KG1 (cell line): Measurements from ENCODE around the gene KIFC3.
"Not testable (repeated sequence)": the region's sequence is repeated elsewhere in the genome, so short reads cannot be mapped to it uniquely, and the experiment has no call there.

Experiments used
- DNase-seq: peaks from one replicate; lab custom pipeline; 2025; lab: John Stamatoyannopoulos, UW

KIFC3 gene

DNA sequence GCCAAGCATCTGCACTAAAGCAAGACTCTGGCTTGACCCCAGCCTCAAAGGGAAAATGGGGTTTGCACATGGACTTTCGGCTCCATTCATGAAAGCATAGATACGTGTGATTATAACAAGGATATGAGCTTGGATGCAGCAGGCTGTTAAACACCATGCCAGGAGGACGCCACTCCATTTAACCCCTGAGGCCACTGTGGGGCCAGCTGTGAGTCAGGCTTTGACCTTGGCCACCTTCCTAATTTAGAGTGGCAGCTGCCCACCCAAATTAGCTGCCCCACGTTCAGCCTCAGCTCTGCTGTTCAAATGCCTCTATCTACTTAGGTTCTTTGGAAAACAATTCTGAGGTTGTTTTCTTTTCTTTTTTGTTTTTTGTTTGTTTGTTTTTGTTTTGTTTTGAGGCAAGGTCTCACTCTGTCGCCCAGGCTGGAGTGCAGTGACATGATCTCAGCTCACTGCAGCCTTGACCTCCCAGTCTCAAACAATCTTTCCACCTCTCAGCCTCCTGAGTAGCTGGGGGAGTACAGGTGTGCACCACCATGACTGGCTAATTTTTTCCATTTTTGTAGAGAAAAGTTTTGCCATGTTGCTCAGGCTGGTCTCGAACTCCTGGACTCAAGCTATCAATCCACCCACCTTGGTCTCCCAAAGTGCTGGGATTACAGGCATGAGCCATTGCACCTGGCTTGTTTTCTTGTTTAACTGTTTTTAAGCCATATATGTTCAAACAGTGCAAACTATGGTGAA is 23.2 kb upstream of the KIFC3 start:
- no peak for DNase-seq

DNA sequence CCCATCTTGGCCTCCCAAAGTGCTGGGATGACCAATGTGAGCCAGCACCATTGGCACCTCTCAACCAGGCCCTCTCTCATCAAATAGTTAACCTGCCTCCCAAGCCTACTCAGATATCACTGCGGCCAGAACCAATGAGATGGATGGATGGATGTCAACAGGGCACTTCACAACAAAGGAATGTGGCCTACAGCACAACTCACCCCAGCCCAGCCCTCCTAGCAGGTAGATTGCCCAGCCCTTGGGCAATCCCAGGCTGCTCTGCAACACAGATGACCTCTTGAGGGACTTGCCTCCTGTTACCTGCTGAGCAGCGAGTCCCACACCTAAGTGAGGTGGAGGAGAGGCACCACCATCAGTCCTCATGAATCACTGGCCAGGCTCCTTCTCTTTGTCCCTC is 22.6 kb upstream of the KIFC3 start:
- no peak for DNase-seq

DNA sequence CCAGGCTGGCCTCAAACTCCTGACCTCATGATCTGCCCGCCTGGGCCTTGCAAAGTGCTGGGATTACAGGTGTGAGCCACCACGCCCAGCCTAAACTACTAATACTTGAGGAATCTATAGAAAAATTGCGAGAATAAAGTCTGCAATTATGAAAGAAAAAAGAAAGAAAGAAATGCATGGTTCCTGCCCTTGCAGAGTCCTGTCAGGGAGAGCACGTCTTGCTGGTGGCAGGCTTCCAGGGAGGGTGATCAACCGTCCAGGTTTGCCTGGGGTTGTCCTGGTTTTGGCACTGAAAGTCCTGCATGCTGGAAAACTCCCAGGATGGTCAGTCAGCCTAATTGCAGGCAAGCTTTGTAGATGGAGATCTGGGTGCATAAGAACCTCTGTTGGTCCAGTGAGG is 21.5 kb upstream of the KIFC3 start:
- no peak for DNase-seq

DNA sequence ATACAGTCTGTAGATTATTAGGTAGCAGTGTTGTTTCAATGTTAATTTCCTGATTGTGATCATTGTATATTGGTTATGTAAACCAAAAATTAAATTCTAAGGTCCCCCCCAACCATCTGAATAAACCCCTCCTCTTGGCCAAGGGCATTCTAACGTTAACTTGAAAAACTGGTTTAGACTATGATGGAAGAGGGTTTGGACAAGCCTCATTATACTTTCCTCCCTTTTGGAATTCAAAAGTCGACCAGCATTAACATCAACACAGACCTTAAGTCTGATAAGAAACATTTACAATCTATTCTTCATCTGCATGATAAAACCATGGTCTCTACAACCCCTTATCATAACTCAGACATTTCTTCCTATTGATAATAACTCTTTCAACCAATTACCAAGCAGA is 20.6 kb upstream of the KIFC3 start:
- DNase-seq, result no peak

DNA sequence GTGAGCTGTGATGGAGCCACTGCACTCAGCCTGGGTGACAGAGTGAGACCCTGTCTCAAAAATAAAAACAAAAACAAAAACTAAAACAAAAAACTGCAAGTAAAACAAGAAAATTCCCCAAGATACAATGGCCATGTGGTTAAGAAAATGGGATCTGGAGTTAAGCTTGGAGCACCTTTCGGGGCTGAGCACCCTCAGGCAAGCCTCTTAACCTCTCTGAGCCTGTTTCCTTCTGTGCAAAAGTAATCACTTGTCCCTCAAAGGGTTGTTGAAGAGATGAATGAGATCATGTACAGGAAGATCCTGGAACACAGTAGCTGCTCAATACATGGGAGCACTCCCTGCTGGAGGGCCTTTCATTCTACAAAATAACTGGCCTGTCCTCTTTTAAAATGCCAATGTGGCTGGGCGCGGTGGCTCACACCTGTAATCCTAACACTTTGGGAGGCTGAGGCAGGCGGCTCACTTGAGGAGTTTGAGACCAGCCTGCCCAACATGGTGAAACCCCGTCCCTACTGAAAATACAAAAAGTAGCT is 19.8 kb upstream of the KIFC3 start:
- DNase-seq, result no peak

DNA sequence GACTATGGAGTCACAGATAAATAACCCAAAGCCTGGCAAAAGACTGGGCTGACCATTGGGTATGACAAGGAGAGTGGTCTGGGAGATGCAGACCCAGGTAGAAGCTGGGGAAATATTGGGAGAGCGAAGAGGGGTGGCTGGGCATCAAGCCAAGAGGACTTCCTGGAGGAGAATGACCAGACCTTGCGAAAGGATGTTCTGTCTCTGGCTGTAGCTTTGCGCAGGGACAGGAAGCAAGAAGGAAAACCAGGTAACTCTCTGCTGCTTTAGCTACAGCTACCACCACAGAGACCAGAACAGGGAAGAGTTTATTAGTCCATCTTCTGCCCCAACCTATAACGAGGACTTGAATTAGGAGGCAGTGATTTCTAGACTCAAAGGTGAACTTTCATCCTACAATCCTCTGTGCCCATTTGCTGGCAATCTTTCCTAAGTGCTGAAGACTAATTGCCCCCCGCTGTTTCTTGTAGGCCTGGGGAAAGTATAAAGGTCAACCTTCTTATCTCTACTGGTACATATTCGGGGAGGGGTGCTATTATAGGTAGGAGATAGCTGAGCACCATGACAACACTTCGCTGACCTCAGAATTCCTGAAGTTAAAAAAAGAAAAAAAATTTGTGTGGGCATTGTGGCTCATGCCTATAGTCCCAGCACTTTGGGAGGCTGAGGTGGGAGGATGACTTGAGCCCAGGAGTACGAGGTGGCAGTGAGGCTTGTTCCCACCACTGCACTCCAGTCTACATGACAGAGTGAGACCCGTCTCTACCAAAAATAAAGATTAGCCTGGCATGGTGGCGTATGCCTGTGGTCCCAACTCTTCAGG is 19.1 kb upstream of the KIFC3 start:
- DNase-seq, result no peak

DNA sequence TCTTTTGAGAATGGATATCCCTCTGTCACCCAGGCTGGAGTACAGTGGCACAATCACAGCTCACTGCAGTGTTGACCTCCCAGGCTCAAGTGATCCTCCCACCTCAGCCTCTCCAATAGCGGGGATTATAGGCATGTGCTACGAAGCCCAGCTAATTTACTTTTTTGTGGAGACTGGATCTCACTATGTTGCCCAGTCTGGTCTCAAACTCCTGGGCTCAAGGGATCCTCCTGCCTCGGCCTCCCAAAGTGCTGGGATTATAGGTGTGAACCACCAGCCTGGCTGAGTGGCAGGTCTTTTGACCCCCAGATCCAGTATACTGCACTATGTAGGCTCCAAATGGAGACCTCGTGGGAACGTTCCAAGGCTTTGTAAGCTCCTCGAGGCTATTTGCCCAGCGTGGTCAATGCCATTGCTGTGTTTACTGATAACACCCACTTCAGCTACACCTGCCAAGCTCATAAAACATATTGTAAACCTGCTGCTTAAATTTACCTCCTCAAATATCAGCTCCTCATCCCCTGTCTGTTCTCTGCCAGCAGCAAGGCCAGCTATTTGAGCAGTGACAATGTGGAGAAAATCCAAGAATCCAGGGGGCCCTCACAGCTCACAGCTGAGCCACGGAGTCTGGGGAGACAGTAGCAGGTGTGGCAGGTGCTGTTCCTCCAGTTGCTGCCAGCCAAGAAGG is 16.2 kb upstream of the KIFC3 start:
- DNase-seq, result no peak

DNA sequence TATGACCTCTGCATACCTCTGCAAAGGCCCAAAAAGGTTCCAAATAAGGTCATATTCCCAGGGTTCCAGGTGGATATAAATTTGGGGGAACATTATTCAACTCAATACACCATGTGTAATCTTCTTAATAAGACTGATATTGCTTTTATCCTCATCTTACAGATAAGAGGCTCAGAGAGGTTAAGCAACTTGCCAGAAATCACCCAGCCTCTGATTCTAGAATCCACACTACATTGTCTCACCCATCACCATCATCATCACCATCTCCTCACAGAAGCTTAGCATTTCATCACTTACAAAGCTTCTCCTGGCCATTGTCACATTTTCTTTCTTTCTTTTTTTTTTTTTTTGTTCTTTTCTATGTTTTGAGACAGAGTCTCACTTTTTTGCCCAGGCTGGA is 15.4 kb upstream of the KIFC3 start:
- DNase-seq, result no peak

DNA sequence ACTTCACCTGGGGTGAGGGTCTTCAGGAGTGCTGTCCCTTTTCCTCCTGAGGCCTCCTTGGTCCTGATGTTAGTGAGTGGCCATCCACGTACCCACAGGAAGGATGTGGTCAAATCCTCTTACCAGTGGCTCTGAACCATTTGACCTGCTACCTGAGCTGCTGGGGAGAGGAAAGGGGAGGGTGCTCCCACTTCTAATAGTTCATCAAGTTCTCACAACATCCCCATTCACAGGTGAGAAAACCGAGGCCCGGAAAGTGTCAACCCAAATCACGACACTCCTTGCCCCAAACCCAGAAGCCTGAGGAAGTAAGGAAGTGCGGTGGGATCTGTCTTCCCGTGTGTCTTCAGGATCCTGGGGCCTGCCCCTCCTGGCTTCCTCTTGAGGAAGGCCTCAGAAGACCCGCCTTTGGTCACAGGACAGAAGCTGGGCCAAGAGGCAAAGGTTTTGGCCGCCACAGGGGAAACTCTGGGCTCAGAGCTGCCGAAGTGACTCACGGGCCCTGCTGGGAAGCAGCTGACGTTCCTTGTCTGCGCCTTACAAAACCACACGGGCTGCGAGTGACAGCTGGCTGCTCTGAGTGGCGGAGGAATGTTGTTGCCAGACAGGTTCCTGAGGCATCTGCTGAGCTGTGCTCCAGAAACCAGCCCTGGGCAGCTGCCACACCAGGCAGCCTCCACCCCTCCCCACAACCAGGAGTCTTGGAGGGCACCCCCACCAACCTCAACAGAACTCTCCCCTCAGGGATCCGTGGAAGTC is 13.9 kb upstream of the KIFC3 start:
- peak; percentile 52 for DNase-seq

DNA sequence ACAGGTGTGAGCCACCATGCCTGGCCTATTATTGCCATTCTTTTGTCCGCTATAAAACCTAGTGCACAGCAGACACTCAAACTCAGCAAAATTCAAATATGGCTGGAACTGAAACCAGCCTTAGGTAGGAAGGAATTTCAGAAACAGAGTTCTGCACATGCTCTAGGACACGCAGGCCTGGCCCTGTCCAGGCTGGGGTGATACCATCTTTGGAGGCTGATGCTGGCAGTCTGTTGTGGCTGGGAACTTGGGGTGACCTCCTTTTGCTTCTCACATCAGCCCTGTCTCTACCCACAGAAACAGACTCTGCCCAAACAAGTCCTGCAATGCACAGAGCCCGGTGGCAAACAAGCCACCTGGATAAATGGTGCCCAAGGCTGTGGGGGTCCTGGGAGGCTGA is 12.6 kb upstream of the KIFC3 start:
- no peak for DNase-seq

DNA sequence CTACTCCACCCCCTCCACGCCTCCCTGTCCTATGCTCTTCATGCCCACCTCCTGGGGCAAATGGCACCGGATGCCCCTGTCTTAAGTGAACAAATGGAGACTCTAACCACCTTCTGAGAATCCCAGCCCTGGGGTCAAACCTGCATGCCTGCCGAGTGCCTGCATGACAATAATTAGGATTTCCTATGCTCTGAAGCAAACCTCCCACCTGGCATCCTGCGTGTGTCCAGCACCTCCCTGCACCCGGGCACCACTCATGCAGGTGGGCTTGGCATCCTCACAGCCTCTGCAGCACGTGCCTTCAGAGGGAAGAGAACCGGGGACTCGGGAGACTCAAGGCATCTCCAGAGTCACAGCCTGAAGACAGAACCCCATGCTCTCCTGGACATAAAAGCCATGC is 11.2 kb upstream of the KIFC3 start:
- no peak for DNase-seq

DNA sequence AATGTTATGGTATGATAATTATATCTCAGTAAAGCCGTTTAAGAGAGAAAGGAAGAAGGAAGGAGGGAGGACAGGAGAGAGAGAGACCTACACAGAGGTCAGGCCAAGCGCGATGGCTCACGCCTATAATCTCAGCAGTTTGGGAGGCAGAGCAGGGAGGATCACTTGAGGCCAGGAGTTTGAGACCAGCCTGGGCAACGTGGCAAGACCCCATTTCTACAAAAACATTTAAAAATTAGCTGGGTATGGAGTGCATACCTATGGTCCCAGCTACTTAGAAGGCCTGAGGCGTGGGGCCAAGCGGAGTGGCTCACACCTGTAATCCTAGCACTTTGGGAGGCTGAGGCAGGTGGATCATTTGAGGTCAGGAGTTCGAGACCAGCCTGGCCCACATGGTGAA is 9.0 kb upstream of the KIFC3 start:
- DNase-seq, result not testable (repeated sequence)

DNA sequence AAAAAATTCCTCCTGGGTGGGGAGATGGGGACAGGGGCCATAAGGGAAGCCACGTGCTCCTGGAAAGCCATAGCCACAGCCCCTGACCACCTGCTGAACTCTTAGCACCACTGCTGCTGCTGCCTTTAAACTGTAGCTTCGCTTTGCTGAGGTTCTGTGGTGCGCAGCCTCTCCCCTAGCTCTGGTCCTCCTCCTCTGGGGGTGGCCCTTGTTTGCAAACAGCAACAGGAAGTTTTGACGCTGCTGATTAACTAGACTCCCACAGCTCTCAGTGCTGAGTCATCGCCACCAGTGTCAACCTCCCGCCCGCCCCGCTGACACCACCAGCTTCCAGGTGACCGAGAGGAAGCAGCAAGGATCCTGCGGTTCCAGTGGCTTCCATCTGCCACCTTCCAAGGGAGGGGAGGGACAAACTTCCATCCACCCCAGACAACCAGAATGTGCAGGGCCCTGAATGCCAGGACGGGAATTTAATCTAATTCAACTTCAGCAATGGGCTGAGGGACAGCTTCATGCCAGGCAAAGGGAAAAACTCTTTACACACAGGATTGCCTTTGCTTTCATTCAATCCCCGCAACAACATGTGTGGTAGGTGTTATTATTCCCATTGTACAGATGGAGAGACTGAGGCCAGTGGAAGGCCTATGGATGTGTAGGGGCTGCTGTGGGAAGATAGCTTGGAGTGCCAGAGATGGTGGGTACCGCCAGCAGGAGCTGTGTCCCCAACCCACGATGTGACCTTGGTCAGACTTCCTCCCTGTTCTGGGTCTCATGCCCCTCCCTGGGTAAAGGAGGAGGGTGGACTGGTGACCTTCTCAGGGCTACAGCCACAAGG is 8.1 kb upstream of the KIFC3 start:
- peak; percentile 88 for DNase-seq

DNA sequence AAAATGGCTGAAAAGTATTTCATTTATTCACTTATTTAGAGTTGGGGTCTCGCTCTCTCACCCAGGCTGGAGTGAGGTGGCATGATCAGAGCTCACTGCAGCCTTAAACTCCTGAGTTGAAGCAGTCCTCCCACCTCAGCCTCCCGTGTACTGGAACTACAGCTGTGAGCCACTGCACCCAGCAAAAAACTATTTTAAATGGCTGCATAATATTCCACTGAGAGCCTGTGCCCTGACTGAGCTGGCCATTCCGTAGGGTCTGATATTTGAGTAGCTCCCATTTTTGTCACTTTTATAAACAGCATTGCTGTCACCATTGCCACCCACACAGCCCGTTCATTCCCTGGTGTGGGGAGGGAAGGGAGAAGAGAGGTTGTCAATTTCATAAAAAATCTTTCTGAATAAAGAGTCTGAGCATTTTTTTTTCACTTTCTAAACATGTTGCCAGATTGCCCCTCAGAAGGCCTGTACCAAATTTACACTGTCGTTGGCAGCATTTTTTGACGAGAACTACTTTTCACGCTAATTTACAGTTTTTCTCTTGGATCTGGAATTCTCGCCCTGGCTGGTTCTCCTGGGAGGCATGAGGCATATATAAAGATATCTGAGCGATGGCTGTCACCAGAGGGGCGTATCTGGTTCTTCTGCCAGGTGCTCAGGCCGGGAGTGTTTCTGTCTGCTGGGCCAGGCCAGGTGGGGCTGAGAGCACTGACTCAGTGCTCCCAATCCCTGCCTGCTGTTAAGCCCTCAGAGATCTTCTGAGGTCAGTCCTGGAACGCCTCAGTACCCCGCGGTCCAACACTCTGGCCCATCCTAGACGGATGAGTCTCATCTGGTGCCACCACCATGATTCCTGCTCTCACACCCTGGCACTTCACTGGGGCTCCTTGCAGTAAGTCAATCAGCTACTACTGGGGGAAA is 7.2 kb upstream of the KIFC3 start:
- no peak for DNase-seq

DNA sequence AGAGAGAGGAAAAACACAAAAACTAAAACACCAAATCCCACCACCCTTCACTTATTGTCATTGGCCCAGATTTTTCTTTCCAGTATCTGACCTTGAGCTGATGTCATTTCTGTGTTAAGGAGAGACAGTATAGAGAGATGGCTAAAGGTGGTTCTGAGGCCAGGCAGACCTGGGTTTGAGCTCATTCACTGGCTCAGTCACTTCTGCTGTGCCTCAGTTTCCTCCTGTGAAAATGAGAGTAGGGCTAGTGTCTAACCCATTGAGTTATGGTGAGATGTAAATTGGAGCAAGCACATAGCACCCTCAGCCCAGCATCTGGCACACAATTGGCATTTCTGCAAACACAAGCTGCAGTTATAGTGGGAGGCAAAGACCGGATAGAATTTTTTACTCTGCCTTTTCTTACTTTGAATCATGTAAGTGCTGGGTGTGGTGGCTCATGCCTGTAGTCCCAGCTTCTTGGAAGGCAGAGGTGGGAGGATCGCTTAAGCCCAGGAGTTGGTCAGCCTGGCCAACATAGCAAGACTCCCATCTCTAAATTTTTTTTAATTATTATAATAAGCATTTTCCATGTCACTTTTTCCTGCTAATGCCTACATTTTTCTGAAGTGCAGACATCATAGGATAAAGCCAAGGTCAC is 6.4 kb upstream of the KIFC3 start:
- DNase-seq, result no peak

DNA sequence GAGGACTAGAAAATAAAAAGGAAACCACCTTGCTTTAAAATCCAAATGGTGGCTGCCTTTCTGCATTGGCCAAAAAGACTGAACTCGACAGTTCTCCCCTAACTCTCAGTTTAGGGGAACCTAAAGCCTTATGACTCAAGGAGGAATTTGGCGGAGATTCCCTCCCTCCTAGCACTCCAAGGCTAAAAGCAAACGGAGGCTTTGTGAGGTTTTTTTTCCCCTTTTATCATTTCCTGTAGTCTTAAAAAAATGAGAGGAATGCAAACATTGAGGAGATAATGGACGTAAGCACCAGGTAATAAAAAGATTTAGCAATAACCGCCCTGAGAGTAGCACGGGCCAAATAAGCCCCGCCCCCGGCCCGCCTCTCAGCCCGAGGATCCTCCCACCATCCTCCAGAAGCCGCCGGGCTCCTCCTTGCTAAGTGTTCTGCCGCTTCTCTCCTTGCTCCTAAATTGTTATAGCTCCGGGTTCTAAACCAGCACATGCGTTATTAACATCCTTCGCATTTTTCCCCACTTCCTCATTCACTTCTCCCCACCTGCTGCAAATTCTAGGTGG is 5.8 kb upstream of the KIFC3 start:
- DNase-seq, result no peak

DNA sequence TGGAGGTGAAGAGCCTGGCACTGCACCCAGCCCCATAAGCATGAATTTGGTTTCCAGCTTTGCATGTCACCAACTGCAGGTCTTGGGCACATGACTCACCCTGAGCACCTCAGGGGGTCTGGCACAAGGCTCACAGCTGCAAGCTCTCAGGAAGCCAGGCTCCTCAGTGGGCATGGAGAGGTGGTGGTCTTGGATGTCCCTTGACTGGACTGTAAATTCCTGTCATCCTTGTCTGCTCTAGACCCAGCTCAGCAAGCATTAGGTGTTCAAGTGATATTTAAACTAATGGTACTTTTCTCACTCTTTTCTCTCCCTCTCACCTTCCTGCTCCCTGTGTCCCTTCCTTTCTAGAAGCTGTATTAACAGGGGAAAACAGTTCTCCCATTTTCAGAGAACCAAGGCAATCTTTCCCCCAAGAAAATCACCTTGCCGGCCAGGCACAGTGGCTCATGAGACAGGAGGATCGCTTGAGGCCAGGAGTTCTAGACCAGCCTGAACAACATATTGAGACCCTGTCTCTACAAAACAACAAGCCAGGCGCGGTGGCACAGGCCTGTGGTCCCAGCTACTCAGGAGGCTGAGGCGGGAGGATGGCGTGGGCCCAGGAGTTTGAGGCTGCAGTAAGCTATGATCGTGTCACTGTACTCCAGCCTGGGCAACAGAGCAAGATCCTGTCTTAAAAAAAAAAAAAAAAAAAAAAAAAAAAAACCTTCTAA is 5.1 kb upstream of the KIFC3 start:
- DNase-seq, result no peak

DNA sequence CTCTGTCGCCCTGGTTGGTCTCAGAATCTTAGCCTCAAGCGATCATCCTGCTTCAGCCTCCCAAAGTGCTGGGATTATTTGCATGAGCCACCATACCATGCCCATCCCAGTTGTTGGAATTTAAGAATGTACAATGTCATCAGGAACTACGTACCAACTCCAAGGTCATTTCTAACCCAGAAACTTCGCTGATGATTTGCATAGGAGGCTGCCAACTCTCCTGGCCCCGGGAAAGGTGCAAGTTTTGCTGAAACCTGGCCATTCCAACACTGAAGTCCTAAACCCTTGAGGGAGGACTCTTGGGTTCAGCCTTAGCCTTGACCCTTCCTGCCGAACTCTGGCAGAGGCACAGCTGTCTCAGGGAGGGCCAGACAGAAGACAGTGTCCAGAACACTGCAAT is 2.9 kb upstream of the KIFC3 start:
- no peak for DNase-seq
